HG03045 (cell line): ENCODE results near the gene PTAR1.

Source experiments
- ATAC-seq: cut with Tn5 transposase; IDR thresholded peaks from one replicate; pipeline ENCODE4 v1.9.1; 2021; ENCODE audit warnings: mild to moderate bottlenecking, moderate library complexity; ENCODE audit not compliant: unreplicated experiment

PTAR1 gene

DNA sequence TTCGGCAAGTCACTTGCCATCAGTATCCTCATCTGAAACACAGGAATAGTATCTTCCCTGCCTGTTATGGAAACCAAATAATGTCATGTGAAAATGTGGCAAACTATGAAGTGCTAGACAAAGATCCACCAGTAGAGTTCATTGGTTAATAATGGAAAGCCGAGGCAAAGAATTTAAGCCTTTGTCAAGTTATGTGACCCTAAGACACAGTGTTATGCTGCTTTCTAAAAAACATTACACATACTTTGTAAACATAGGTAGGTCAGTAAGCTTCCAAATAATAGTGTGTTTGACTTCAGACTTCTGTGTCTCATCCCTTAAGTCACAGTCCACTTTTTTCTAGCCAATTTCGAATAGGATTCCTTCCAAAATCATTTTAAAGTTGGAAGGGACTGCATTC is 6.0 kb downstream of the PTAR1 start:
- ATAC-seq: no peak

DNA sequence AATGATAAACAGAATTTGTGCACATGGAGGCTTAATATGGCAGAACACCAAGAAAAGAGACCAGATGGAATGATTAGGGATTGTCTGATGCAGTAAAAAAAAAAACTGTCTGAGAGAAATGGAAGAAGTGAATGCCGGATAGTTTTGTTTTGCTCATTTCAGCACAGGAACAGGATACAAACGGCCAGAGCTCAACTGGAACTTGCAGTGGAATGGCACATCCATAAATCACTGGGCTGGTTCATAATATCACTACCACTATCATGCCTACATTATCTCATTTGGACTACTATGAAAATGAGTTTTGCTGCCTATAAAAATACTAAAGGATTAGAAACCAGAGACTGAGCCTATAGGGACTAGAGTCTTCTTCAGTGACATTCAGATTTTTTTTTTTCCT is 9.7 kb downstream of the PTAR1 start:
- ATAC-seq: no peak

DNA sequence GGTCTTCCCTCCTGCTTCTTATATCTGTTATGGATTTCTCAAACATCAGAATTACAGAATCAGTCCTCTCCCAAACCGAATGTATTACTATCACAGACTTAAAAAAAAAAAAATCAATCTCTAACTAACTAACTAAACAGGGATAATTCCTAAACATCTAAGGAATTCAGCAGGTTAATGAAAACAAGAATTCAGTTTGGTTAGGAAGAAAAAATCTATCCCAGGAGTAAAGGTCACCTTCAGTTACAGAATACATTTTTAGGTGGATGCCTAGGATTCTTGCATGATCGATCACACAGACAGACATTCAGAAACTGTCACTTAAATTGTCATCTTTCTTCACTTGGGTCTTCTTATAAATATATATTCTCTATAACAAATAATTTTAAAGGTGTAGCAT is 11.5 kb downstream of the PTAR1 start:
- ATAC-seq: no peak

DNA sequence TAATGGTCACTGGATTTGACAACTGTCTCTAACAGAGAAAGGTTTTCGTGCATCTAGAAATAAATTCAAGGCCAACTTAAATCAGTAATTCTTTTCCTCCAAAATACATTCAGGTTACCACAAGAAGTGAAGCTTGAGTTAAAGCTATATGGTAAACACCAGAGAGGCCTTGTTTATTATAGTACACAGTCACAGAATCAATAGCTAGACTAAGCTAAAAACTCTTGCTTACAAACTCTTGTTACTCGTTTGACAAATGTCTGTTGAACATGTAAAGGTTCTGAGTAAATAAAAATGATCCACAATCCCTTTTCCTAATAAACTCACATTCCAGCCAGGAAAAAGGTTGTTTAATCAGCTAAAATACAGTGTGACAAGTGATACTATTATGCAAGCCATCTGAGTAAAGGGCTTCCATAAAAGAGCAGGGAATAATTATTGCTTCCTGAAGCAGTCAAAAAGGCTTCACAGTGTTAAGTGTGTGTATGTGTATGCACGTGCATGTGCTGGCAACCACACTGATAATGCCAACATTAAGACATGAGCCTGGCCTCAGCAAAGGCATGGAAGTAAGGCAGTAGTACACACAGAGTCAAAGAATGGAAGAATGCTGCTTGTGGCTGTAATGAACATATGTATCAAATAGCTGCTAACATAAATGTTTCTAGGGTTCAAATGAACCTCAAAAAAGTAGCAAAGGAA is 12.8 kb downstream of the PTAR1 start:
- ATAC-seq: no peak

DNA sequence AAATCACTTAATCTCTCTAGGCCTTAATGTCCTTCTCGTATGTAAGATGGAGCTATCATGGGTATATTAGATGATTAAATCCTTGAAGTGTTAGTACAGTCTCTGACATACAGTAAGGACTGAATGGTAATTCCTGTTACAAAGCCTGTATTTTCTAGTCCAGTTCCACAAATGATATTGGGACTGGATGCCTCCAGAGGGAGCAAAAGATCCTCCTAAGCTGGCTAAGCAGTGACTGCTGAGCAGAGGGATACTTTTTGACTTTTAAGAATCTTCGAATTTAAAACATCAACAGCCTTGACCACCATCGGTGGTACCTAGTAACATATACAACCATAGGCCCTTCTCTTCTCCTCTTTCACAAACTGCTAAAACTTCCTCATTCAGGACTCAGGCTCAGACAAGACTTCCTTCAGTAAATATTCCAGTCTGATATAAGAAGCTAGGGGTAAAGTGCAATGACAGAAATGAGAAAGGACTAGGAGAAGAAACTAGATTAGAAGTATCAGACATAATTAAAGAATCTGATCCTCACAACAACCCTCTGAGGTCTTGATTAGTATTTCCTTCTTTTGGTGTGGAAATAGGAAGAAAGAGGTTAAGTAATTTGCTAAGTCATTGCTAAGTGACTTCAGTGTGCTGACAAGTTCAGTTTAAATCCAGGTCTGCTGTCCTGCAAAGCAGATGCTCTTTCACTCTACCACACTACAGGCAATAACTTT is 13.9 kb downstream of the PTAR1 start:
- ATAC-seq: no peak

DNA sequence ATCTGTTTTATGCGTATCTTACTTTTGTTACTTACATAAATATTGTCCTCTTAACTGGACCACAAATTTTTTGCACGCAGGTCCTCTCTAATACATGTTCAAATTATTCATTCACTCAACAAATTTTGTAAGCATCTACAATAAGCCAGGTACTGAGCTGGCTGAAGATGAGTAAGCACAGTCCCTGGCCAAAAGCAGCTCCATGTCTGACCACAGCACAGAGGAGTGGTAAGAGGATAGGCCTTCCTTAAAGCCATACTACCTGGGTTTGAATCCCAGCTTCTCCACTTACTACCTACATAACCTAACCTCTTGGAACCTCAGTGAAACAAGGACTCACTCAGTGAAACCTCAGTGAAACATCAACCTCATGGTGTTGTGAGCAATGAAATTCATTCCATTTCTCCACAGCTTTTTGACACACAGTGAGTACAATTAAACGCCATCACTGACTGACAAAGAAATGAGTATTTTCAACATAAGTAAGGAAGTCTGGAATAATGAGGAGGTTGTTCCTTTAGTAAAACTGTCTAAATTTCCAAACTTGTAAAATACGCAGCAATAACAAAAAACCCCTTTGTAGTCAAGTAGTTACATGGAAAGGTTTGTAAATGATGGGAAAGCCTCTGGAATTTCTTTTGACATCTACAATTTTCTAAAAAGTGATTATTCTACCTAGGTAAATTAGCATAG is 15.0 kb downstream of the PTAR1 start:
- no peak for ATAC-seq

DNA sequence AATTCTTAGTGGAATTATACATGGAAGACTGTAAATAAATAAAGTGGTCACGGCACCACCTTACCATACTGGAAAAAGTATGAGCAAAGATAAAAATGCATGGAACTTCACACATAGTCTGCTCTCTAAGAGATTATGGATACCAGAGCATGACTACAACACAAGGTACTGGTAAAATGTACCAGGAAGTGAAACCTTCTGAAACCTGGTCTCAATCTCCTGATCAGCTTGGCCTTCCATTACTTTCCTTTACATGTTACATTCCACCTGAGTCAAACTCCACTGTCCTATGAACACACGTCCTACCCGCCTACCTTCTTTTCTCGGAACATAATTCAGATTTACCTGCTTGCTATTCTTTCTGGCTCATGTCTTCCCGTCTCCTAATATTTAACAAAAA is 15.9 kb downstream of the PTAR1 start:
- ATAC-seq: no peak

DNA sequence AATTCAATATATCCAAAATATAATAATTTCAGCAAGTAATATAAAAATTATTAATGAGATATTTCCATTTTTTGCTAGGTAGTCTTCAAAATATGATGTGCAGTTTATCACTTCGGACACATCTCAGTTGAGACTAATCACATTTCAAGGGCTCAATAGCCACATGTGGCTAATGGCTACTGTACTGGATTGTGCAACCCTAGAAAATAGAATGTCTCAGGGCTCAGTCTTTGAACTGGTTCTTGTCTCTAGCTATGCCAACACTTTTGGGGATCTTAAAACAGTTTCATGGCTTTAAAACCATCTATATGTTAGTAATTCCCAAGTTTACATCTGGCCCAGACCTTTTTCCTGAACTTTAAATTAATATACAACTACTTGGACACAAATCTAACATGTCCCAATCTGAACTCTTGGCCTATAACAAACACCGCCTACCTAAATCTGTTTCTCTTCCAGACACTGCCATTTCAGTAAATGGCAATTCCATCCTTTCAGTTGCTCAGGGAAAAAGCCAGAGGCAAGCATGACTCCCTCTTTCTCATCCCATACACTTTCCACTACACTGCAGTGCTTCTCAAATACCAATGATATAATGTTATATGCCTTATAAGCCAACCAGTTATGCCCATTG is 18.8 kb downstream of the PTAR1 start:
- no peak for ATAC-seq

DNA sequence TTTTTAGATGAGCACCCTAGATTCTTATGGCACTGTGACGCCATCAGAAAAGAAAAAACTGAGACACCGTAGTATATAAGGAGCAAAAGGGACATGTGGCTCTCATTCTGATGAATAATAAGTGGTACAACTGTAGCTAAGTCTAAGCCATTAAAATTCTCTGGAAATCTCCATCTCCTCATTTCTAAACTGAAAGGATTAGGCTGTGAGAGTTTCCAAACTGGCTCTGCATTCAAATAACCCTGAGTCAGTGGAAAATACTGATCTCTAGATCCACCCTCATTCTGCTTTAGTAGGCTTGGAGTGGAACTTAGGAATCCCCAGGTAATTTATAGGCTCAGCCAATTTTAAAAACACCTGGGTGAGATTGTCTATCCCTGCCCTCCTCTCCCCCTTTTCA is 28.5 kb downstream of the PTAR1 start:
- no peak for ATAC-seq

DNA sequence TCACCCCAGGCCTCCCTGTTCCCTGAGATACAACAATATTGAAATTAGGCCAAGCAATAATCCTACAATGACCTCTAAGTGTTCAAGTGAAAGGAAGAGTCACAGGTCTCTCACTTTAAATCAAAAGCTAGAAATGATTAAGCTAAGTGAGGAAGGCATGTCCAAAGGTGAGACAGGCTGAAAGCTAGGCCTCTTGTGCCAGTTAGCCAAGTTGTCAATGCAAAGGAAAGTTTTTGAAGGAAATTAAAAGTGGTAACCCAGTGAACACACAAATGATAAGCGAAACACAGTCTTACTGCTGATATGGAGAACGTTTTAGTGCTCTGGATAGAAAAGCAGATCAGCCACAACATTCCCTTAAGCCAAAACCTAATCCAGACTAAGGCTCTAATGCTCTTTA is 39.8 kb downstream of the PTAR1 start:
- no peak for ATAC-seq

DNA sequence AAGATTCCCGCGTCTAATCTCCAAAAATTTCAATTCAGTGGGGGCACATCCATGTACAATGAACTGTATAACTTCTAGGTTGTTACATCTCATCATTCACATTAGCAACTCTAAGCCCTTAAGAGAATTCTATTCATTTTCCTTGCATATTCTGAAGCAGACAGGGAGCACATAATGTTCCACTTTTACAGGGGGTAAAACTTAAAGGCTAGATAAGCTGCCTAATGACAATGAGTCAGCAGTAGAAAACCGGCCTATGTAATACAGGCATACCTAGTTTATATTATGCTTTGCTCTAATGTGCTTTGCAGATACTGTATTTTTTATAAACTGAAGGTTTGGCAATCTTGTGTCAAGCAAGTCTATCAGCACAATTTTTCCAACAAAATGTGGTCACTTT is 40.4 kb downstream of the PTAR1 start:
- ATAC-seq: no peak

DNA sequence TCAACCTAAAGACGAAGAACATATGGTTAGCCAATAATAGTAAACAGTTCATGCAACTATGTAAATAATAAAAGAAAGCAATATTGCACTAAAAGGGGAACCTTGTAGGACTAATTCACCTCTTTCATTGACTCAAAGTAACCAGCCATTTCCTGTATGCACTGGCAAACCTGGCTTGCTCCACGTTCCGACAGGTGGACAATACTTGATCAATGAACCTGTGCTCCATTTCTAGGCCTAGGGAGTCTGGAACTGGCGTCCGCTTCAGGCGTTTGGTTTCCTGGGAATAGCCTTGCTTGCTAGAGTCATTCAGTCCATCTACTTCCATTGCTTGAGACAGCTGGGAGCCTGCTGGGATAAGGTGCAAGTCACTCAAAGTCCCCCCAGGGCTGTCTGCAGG is 41.6 kb downstream of the PTAR1 start:
- no peak for ATAC-seq

DNA sequence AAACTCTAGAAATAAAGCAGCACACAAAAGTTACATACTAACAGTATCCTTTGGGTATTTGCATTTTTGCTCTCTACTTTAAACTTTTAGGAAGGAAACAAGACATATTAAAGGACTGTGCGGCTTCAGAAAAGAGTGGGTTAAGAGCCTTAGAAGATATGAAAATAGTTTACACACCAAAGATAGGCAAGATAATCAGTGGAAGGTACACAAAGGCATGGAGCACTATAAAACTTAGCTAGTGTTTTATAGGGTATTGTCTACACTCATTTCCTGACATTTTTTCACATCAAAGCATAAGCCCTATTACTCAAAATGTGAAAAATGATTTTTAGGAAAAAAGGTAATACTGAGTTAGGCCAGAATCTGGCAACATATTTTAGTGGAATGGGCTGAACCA is 44.0 kb downstream of the PTAR1 start:
- no peak for ATAC-seq

DNA sequence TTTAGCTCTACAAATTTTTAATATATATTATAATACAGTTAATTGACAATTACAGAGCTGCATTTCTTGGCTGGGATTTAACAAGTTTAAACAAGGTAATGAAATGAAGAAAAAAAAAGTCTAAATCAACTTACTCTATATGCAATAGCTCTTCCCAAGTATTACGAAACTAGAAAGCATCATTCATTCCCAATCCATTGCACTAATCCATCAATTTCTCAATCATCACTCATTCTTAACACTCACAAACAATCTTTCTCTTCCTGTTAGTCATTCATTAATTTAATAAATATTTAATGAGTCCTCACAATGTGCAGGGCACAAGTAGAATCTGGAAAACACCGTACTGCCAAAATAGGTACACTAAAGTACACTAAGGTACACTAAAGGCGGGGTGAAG is 44.7 kb downstream of the PTAR1 start:
- no peak for ATAC-seq

DNA sequence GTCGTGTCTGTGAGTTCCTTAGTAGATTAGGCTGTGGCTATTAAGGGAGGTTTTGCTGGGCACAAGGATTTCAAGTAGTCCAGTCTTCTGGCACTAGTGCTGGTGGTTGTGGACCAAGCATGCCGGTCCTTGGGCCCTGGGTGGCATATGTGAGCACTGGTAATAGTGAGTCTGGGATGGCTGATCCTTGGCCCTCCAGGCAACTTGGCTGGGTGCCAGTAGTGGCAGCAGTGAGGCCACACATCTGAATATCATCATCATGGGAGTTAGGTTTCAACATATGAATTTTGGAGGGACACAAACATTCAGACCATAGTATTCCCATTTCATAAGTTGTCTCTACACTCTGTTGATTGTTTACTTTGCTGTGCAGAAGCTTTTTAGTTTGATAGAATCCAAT is 62.3 kb downstream of the PTAR1 start:
- no peak for ATAC-seq

DNA sequence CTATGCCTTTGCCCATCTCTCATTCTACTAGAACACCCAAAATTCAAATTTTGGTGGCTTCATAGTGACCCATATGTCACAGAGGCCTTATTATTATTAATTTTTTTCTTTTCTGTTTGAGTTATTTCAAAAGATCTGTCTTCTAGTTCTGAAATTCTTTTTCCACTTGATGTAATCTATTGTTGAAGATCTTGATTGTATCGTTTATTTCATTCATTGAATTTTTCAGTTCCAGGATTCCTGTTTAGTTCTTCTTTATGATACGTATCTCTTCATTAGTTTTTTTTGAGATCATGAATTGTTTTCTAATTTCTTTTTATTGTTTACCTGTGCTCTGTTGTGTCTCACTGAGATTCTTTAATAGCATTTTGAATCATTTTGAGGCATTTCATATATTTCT is 63.0 kb downstream of the PTAR1 start:
- no peak for ATAC-seq

DNA sequence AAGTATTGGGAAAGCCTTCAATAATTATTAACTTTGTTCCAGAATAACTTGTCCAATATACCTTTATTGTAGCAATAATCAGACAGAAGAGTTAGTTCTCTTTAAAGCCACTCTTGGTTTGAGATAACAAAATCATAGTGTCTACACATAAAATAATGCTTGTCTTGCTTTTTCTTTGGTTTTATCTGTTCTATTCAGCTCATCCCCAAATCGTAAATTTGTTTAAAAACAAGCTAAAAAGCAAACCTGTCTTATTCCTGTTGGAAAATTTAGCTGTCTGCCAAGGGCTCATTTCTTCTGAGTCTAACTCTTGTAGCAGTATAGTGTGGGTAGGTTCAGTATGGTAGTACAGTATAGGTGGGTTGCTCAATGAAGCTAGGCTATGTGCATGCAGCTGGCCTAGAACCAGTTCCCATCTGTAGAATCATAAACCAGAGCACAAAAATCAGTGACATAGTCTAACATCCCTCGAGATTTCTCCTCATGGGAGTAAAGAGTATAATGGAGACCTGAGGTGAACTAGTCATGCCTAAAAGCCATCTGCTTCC is 69.7 kb downstream of the PTAR1 start:
- no peak for ATAC-seq

DNA sequence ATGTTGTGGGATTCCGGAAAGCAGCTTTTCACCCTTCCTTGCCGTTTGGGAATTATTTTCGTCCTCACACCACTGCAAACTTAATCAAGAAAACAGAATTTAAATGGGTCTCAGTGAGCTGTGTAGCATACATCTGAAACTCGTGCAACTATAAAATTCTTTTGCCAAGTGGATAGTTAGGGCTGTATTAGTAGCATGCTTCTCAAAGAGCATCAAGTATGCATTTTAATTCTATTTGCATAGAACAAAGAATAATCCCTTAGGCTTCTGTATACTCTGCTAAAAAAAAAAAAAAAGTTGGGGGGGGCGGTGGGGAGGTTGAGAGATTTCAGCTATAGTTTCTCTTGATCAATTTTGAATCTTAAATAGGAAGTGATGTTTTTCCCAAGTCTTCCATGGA is 75.9 kb downstream of the PTAR1 start:
- no peak for ATAC-seq

DNA sequence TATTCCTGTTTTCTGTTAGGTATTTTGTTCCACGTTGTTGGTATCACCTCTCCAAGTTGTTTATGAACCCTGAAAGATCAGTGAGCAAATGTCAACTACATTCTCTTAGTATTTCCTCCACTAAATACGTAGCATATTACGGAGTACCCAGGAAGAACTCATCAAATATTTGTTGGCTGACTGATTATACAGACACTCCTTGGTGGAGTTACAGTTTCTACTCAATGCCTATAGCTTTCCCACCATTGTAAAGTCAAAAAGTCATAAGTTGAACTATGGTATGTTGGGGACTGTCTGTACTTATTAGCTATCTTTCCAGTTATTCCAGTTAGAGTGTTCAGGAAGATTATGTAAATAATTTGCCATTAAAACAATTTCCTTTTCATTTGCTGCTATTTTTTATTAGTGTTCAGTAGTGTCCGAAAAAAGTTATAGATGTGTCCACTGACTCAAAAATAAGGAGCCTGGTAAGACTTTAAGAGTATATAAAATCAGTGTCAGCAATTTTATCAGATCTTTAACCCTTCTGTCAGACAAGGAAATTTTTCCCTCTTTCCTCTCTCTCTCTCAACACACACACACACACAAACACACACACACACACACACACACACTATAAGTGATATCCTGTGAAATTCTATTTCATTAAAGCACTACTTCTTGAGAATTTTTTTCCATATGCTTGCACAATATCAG is 80.8 kb downstream of the PTAR1 start:
- ATAC-seq: no peak

DNA sequence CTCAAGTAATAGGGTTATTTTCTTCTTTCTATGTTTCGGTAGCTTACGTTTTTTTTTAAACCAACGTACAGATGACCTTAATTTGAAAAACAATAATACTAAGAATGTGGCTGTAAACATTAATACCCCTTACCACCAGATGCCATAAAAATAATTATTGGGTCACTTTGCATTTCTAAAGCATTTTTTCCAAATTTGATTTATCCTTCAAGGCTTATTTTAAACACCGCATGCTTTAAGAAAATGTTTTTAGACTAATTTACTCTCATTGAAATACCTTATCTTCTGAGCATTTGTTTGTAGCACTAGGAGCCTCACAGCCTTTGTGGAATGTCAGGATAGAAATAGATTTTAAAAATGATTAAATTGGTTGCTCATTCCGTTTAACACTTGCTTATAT is 81.9 kb downstream of the PTAR1 start:
- no peak for ATAC-seq

DNA sequence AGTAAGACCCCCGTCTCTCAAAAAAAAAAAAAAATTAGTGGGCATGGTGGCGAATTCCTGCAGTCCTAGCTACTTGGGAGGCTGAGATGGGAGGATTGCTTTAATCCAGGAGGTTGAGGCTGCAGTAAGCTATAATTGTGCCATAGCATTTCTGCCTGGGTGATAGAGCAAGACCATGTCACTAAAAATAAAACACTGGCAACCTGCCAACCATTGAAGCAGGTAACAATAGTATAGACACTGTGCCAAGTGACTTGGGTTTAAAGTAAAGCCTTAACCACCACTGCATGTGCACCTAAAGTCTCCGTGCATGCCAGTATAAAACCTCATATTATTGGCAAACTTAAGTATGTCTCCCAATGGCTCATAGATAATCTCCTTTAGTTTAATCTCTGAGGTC is 84.2 kb downstream of the PTAR1 start:
- ATAC-seq: no peak
